AG09309 (cell line): ENCODE data around the gene DSN1.
A peak's percentile ranks its signal among the peaks of the same experiment; 100 is the strongest.

Experiments
- DNase-seq: peaks from one replicate; pipeline ENCODE4 v3.0.0-alpha.2; 2010; ENCODE audit warnings: low read depth
- H3K4me3 ChIP-seq: 2 replicates; pipeline ENCODE4 v1.5.1; 2011; ENCODE audit warnings: mild to moderate bottlenecking, low read depth, low read length, moderate library complexity; ENCODE audit not compliant: control insufficient read depth
- CTCF ChIP-seq: IDR thresholded peaks from 2 replicates; pipeline ENCODE4 v1.5.1; 2011; ENCODE audit warnings: mild to moderate bottlenecking, low read depth, low read length, inconsistent platforms; ENCODE audit not compliant: insufficient read depth, control insufficient read depth; ENCODE audit errors: missing control alignments

DSN1 gene

GRCh38 chr20:36796875-36797274, 23.3 kb upstream of the DSN1 start:
- H3K4me3 ChIP-seq: no peak overlapping the region
- no peak for TF ChIP-seq CTCF
- no peak for DNase-seq

- TF ChIP-seq CTCF: no peak
- H3K4me3 ChIP-seq: no peak overlapping the region
- no peak for DNase-seq
These were observed 22.6 kb upstream of the DSN1 start for GRCh38 chr20:36796117-36796516.

- TF ChIP-seq CTCF: no peak
- H3K4me3 ChIP-seq: no peak overlapping the region
- DNase-seq: no peak
These were observed 22.1 kb upstream of the DSN1 start for GRCh38 chr20:36795691-36796090.

- no peak for TF ChIP-seq CTCF
- no peak overlapping the region for H3K4me3 ChIP-seq
- DNase-seq: no peak
These were observed 20.5 kb upstream of the DSN1 start for GRCh38 chr20:36794116-36794474.

- TF ChIP-seq CTCF: no peak
- DNase-seq: no peak
- H3K4me3 ChIP-seq: no peak overlapping the region
These were observed 19.9 kb upstream of the DSN1 start for GRCh38 chr20:36793294-36794115.

- H3K4me3 ChIP-seq: no peak overlapping the region
- peak; percentile 29 for DNase-seq
- peak; percentile 67 for TF ChIP-seq CTCF
These were observed 18.9 kb upstream of the DSN1 start for GRCh38 chr20:36792422-36792821.
